Muscle of back (tissue), 11 donors: Measurements from ENCODE around the gene KCNQ4. TPM values are rescaled to one million over a fixed set of nuclear protein-coding genes. Genes with fewer than 3 reads are reported as not detected.

Experiments
- DNase-seq, 3 donors: peaks; one replicate each; pipeline versions ENCODE4 v3.0.0 to v3.0.0-alpha.2; 2013
- polyA plus RNA-seq, 10 donors: library from polyadenylated mRNA; unstranded; fragments of 120-200 nt; gene quantifications; one replicate each; pipeline ENCODE4 v1.2.1, GENCODE V29; 2013; ENCODE audit not compliant: insufficient read length in 10 of 10

KCNQ4 gene
- polyA plus RNA-seq, 10 donors: 5.4 to 33.5 (median 21.7) TPM

DNA sequence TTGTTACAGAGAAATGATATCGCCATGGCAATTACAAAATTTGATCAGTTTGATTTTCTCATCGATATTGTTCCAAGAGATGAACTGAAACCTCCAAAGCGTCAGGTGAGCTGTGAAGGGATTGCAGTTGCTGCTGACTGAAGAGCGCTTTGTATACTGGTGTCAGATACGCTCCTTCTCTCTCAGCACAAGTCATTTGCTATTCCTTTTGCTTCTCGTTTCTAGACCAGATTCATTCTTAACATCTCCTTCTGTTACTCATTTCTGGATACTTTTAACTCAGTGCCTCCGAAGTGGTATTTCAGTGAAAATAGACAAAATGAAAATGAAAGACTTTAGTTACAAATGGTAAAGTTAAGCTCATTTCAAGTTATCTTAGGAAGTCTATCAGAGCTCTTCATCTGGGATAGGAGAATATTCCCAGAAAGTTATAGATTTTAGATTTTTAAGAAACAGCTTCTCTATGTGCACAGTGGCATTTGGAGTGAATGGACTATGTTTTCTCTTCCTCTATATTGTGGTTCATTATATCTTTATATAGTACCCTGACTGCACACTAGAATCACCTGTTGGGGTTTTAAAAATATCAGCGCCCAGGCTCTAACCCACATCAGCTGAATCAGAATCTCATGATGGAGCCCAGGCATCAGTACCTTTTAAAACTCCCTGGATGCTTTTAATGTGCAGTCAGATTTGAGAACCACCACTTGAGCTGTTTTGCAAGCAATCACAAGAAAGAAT lies 30.3 kb upstream of the KCNQ4 start:
- no peak for DNase-seq

DNA sequence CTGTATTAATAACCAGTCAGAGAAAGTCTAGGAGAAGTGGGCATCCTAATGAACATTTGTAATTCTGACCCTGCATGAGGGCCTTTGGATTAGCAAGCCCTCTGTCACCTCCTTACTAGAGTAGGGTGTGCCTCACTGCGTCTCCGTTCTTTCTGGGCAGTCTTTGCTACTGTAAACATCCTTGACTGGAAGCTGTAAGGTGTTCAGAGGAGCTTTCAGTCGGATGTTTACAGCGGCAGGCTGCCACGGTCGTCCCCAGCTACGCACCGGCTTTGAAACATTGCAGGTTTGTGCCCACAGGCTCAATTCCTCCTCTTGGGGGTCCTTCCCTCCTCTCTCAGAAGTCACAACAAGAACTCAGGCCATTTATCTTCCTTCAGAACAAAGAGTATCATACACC lies 29.4 kb upstream of the KCNQ4 start:
- DNase-seq: no peak

DNA sequence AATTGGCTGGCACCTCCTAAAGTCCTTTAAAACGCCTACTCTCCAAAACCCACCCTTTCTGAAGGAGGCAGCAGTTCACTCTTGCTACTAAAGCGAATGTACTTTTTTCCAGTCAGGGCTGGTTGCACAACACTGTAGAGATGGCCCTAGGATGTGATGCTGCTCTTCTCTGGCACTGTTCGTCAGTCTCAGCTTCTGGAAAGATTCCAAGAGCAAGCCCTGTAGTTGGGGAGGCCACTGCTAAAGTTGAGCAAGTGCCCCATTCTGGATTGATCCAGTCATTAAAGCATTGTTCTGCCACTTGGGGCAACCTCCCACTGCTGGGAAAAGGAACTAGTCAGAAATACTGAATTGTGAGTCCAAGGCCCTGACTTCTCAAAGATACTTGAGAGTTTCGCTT lies 28.5 kb upstream of the KCNQ4 start:
- no peak for DNase-seq

- no peak for DNase-seq
Measured at GRCh38 chr1:40756523-40756922, 27.1 kb upstream of the KCNQ4 start.

GRCh38 chr1:40757084-40757483 lies 26.5 kb upstream of the KCNQ4 start:
- DNase-seq: no peak

DNA sequence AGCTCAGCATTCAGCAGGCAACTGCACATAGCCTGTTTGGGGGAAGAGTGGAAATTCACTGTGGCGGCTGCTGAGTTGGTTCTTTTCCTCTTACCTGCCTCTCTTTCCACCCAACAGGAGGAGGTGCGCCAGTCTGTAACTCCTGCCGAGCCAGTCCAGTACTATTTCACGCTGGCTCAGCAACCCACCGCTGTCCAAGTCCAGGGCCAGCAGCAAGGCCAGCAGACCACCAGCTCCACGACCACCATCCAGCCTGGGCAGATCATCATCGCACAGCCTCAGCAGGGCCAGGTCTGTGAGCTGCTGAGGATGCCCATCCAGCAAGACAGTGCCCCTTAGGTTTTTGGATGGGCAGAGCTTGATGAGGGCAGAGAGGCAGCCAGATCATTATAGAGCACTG lies 25.6 kb upstream of the KCNQ4 start:
- no peak for DNase-seq

GRCh38 chr1:40758578-40759343 lies 24.8 kb upstream of the KCNQ4 start:
- DNase-seq: no peak

DNA sequence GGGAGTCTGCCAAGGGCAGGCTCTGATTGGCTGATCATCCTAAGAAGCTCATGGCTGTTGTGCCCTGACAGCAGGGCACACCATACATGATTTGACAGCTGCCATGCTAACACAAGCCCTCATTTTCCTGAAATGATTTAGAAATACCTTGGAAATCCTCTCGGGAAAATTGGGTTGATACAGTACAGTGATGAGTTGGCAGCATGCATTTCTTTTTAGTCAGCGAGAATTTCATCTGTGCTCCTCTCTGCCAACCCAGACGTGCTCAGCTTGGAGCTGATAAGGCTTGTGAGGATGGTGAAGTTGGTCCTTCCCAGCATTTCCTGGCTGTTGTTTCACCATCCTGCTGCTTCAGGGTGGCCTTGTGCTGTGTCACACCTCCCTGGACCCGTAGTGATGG lies 22.6 kb upstream of the KCNQ4 start:
- DNase-seq: no peak

DNA sequence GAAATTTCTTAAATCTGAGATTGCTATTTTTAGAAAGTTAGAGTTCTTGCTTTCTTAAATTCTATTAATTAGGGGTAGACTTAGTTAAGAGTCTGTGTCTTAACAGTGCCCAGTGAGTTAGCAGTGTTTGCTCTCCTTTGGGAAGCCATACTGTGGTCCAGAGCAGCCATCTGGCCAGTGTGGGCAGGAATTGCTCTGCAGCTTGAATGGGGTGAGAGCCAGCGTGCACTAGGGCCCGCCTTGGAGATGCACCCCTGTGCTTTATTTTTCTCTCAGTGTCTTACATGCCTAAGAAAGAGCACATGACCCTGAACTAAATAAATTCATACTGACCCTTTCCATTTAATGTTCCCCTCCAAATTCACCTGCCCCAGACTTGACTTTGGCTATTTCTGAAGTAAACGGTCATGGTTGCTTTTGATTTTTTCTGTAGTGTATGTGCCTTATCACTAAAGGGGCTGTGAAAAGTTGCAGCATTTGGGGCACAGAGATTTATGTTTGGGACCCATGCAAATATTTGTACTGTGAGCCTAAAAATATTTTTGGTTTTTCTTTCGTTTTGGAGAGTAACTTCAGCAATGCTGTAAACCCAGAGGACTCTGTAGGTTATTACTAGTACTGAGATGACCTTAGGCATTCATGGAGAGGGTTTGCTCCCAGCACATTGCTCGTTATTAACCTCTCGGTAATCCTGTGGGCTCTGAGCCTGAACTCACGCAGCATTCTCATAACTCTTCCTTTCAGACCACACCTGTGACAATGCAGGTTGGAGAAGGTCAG lies 21.3 kb upstream of the KCNQ4 start:
- no peak for DNase-seq

DNA sequence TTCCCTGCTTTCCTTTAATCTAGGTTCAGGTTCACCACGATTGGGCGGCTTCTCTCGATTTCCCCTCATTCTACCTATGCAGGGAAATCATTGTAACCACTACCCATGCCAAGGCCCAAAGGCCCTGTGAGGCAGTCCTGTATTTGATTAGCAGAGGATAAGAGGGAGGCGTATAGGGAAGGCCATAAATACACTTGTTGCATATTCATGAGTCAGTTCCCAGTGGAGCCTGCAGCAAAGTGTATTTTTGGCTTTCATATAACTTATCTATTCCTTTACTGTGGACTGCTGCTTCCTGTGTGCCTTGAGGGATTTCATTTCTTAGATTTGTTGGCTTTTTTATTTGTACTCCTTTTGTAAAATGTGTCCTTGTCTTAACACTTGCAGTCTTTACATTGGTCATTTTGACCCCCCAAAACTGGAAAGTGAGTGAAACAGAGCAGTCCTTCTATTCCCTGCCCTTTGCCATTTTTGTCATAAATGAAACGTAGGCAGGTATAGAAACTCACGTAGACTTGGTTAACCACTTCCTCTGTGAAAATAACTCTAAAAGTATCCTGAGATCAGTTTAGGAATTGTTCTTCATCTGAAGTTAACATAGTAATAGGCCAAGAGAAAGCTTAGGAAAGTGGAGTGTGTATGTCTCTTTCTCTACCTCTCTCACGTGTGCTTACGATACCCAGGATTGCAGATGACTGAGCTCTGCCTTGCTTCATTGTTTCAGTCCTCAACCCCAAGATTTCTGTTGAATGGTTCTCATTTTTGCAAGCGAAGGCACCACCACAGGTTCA lies 19.6 kb upstream of the KCNQ4 start:
- no peak for DNase-seq

DNA sequence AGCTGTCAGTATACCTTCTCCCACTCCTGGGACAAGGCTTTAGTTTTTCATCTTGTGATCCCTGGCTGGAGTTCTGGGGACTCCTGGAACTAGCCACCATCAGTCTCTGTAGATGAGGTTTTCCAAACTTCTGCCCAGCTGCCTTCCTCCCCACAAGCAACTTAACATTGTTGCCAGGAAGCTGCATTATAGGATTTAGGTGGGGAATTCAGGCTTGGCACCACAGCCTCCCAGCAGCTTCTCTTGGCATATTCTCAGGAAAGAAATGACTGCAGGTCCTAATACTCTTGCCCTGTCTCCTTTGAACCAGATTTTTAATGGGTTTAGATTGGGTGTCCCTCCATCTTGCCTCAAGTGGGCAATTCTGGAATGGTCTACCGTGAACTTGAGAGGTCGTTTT lies 18.6 kb upstream of the KCNQ4 start:
- DNase-seq: no peak

GRCh38 chr1:40766017-40766416 lies 17.6 kb upstream of the KCNQ4 start:
- DNase-seq: no peak

GRCh38 chr1:40766560-40766959 lies 17.0 kb upstream of the KCNQ4 start:
- no peak for DNase-seq

- DNase-seq: no peak
Measured at GRCh38 chr1:40768146-40768990, 15.2 kb upstream of the KCNQ4 start.

GRCh38 chr1:40769815-40770214 lies 13.8 kb upstream of the KCNQ4 start:
- no peak for DNase-seq

- DNase-seq: no peak
Measured at GRCh38 chr1:40770296-40771070, 13.1 kb upstream of the KCNQ4 start.

- DNase-seq: no peak
Measured at GRCh38 chr1:40772146-40772955, 11.2 kb upstream of the KCNQ4 start.

DNA sequence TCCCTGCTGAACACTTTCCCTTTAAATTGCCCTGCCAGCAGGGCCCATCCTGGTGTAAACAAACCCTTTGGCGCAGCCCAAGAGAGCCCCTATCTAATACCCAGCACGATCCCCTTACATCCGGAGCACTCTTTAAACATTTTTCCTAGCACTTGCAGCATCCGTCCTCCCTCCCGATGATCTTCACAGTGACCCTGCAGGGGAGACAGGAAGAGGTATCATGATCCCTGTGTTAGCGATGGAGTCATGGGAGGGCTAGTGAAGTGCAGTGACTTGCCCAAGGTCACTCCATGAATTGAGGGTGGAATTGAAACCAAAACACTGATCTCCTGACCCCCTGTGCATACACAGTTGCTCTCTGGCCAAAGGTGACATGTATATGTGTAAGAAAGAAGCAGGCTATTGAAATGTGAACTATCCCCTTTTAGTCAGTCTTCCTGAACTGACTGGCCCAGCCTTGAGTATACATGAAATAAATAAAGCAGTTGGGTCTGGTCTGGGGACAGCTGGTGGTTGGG lies 9.8 kb upstream of the KCNQ4 start:
- DNase-seq: no peak
